ENCODE measurements around the gene SLC35G3. TPM values are rescaled to one million over a fixed set of nuclear protein-coding genes. Genes with fewer than 3 reads are reported as not detected.

Gene SLC35G3
- polyA plus RNA-seq, 1 of the 3 experiments (the other 2 are of a cell fraction), result not detected

DNA sequence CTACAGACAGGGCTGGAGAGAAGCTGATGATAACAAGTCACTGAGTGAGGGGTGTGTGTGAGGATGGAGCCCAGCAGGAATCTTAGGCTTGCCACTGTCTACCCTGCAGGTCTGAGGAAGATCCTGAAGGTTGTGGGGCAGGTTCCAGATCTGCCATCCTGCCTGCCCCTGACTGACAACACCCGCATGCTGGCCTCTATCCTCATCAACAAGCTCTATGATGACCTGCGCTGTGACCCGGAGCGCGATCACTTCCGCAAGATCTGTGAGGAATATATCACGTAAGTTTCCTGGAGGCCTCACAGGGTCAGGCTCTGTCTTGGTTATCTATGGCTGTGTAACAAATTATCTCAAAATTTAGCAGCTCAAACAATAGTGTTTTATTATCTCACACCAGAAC lies 30.3 kb downstream of the SLC35G3 start:
- no peaks in the 10 kb centered on the region for H4K20me1 ChIP-seq (ENCODE audit: insufficient read depth)
- no peaks in the 10 kb centered on the region for H3K79me2 ChIP-seq (ENCODE audit: insufficient read depth)
- H3K9ac ChIP-seq, result no peak overlapping the region
- no peaks in the 10 kb centered on the region for H3K9me3 ChIP-seq
- ChIA-PET CTCF (interaction anchor here (1.1 kb wide), 1 partner anchor 374 kb away, joined by 3 read pairs; no protein-coding TSS in a partner anchor), POLR2A (no interaction called here)
- no peak overlapping the region for H2AFZ ChIP-seq (ENCODE audit: low read depth)
- H3F3A ChIP-seq (replicated peaks; ENCODE audit: insufficient read depth), result no peaks in the 10 kb centered on the region
- no peak for DNase-seq
- no peaks in the 10 kb centered on the region for H3K9me2 ChIP-seq
- no peak overlapping the region for H3K27ac ChIP-seq (ENCODE audit: low read depth in 2 of 2, low read length in 1 of 2)
- H3K27me3 ChIP-seq (ENCODE audit: insufficient read depth), result peaks cover 71% of the 10 kb centered on the region
- 72% methylated on average over 7 of the region's 7 CpGs for WGBS (ENCODE audit: low lambda C conversion rate)
- no peak overlapping the region for H3K4me2 ChIP-seq
- no peaks in the 10 kb centered on the region for H3K36me3 ChIP-seq (replicated peaks in 1 of 2; ENCODE audit: control insufficient read depth in 1 of 2, insufficient read depth in 2 of 2, low read length in 1 of 2)
- H3K4me3 ChIP-seq (ENCODE audit: low read depth in 2 of 2, low read length in 1 of 2), result no peak overlapping the region
- no peaks in the 10 kb centered on the region for H3K4me1 ChIP-seq (ENCODE audit: control insufficient read depth in 1 of 2, insufficient read depth in 2 of 2, low read depth in 1 of 2, low read length in 1 of 2)
- TF ChIP-seq NFIC (IDR thresholded peaks at IDR 0.05; ENCODE audit: borderline replicate concordance) (no peak), JUND (IDR thresholded peaks at IDR 0.05) (no peak), MAX (IDR thresholded peaks at IDR 0.05; ENCODE audit: low read depth) (no peak), EP300 (IDR thresholded peaks at IDR 0.05; ENCODE audit: borderline replicate concordance in 1 of 2, low read depth in 1 of 2, low read length in 1 of 2) (no peak), GATA2 (CRISPR knock-in tag; IDR thresholded peaks at IDR 0.05) (no peak), RXRA (IDR thresholded peaks at IDR 0.05; ENCODE audit: borderline replicate concordance, low read depth) (no peak), RFX5 (IDR thresholded peaks at IDR 0.05; ENCODE audit: low read length) (no peak), REST (IDR thresholded peaks at IDR 0.05; ENCODE audit: low read depth, low read length) (no peak)
- TF ChIP-seq, protein P1, sequence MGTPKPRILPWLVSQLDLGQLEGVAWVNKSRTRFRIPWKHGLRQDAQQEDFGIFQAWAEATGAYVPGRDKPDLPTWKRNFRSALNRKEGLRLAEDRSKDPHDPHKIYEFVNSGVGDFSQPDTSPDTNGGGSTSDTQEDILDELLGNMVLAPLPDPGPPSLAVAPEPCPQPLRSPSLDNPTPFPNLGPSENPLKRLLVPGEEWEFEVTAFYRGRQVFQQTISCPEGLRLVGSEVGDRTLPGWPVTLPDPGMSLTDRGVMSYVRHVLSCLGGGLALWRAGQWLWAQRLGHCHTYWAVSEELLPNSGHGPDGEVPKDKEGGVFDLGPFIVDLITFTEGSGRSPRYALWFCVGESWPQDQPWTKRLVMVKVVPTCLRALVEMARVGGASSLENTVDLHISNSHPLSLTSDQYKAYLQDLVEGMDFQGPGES (IDR thresholded peaks at IDR 0.05; ENCODE audit: low read depth, low read length), result no peak

- POLR2A ChIA-PET, result no interaction called here
- no peak for DNase-seq
- TF ChIP-seq MAX (IDR thresholded peaks at IDR 0.05; ENCODE audit: low read depth), result no peak
- no peak for TF ChIP-seq ZBTB33 (IDR thresholded peaks at IDR 0.05; ENCODE audit: borderline replicate concordance, low read depth)
- no peak for TF ChIP-seq REST (IDR thresholded peaks at IDR 0.05; ENCODE audit: low read depth, low read length)
- TF ChIP-seq TCF12 (IDR thresholded peaks at IDR 0.05), result no peak
- no peak for TF ChIP-seq YY1 (IDR thresholded peaks at IDR 0.05; ENCODE audit: low read depth)
- TF ChIP-seq, protein P1 (IDR thresholded peaks at IDR 0.05; ENCODE audit: low read depth, low read length), result no peak
- TF ChIP-seq GABPA (IDR thresholded peaks at IDR 0.05; ENCODE audit: low read depth), result no peak
- TF ChIP-seq FOSL2 (IDR thresholded peaks at IDR 0.05; ENCODE audit: borderline replicate concordance, low read depth), result no peak
Measured at GRCh38 chr17:35162755-35163154, 31.4 kb downstream of the SLC35G3 start.

More at GRCh38 chr17:35162755-35163154, 31.4 kb downstream of the SLC35G3 start:
- H3K9ac ChIP-seq, result no peak overlapping the region
- no peak overlapping the region for H2AFZ ChIP-seq (ENCODE audit: low read depth)
- peaks cover 66% of the 10 kb centered on the region for H3K27me3 ChIP-seq (ENCODE audit: insufficient read depth)
- no peaks in the 10 kb centered on the region for H3K36me3 ChIP-seq (replicated peaks in 1 of 2; ENCODE audit: control insufficient read depth in 1 of 2, insufficient read depth in 2 of 2, low read length in 1 of 2)
- H3K9me2 ChIP-seq, result 0 out of 2 replicates have a peak, but pooled peaks cover under 1% of the 10 kb centered on the region
- no peaks in the 10 kb centered on the region for H3K9me3 ChIP-seq
- 8% methylated on average over 4 of the region's 4 CpGs for WGBS (ENCODE audit: low lambda C conversion rate)
- no peak overlapping the region for H3K27ac ChIP-seq (ENCODE audit: low read depth in 2 of 2, low read length in 1 of 2)
- no peak overlapping the region for H3K4me3 ChIP-seq (ENCODE audit: low read depth in 2 of 2, low read length in 1 of 2)
- CTCF ChIA-PET, result interaction anchor here (0.6 to 1.1 kb wide), 2 partner anchors 35 to 375 kb away, joined by 3 read pairs; no protein-coding TSS in a partner anchor
- no peaks in the 10 kb centered on the region for H3F3A ChIP-seq (replicated peaks; ENCODE audit: insufficient read depth)
- H4K20me1 ChIP-seq (ENCODE audit: insufficient read depth), result no peaks in the 10 kb centered on the region
- no peaks in the 10 kb centered on the region for H3K4me1 ChIP-seq (ENCODE audit: control insufficient read depth in 1 of 2, insufficient read depth in 2 of 2, low read depth in 1 of 2, low read length in 1 of 2)
- no peaks in the 10 kb centered on the region for H3K79me2 ChIP-seq (ENCODE audit: insufficient read depth)
- no peak overlapping the region for H3K4me2 ChIP-seq
